ENCODE measurements around the gene PPCDC.
"Not testable (repeated sequence)": the region's sequence is repeated elsewhere in the genome, so short reads cannot be mapped to it uniquely, and the experiment has no call there.

- not testable (repeated sequence) for TF ChIP-seq EZH2 (IDR thresholded peaks at IDR 0.05; ENCODE audit: borderline replicate concordance, low read length); CTCF (conservative IDR thresholded peaks at IDR 0.05 in 1 of 2, IDR thresholded peaks at IDR 0.05 in 1 of 2; ENCODE audit: extremely low read depth in 1 of 2, insufficient read depth in 1 of 2, low read depth in 1 of 2, low read length in 2 of 2)
Measured at GRCh38 chr15:75094961-75095478, 71.6 kb downstream of the PPCDC start.

Measured in mammary epithelial cell (primary cell).